HG02678 (cell line): Measurements from ENCODE around the gene RNF145.

Experiments
- ATAC-seq: cut with Tn5 transposase; IDR thresholded peaks from one replicate; pipeline ENCODE4 v1.9.1; 2021; ENCODE audit warnings: mild to moderate bottlenecking, moderate library complexity; ENCODE audit not compliant: unreplicated experiment

Gene RNF145

GRCh38 chr5:159198063-159199036 is 11.0 kb downstream of the RNF145 start:
- ATAC-seq = peak; percentile 97

- no peak for ATAC-seq
Measured at GRCh38 chr5:159195775-159196174, 13.6 kb downstream of the RNF145 start.

- ATAC-seq = no peak
Measured at GRCh38 chr5:159190170-159190569, 19.2 kb downstream of the RNF145 start.

- no peak for ATAC-seq
Measured at GRCh38 chr5:159189310-159189709, 20.0 kb downstream of the RNF145 start.

GRCh38 chr5:159187719-159188118 is 21.6 kb downstream of the RNF145 start:
- no peak for ATAC-seq

GRCh38 chr5:159186319-159186718 is 23.0 kb downstream of the RNF145 start:
- ATAC-seq = no peak

GRCh38 chr5:159185773-159186172 is 23.6 kb downstream of the RNF145 start:
- no peak for ATAC-seq

GRCh38 chr5:159184858-159185381 is 24.4 kb downstream of the RNF145 start:
- ATAC-seq = peak; percentile 60

GRCh38 chr5:159184236-159184635 is 25.1 kb downstream of the RNF145 start:
- no peak for ATAC-seq

GRCh38 chr5:159183247-159183646 is 26.1 kb downstream of the RNF145 start:
- no peak for ATAC-seq

- ATAC-seq = no peak
Measured at GRCh38 chr5:159182691-159183090, 26.7 kb downstream of the RNF145 start.

- no peak for ATAC-seq
Measured at GRCh38 chr5:159181651-159182050, 27.7 kb downstream of the RNF145 start.

- ATAC-seq = peak; percentile 40
Measured at GRCh38 chr5:159181152-159181551, 28.2 kb downstream of the RNF145 start.

- ATAC-seq = no peak
Measured at GRCh38 chr5:159179529-159180305, 29.6 kb downstream of the RNF145 start.

- ATAC-seq = peak; percentile 78
Measured at GRCh38 chr5:159178978-159179377, 30.4 kb downstream of the RNF145 start.

- no peak for ATAC-seq
Measured at GRCh38 chr5:159175547-159175946, 33.8 kb downstream of the RNF145 start.

GRCh38 chr5:159174511-159175168 is 34.7 kb downstream of the RNF145 start:
- ATAC-seq = no peak

GRCh38 chr5:159171274-159171673 is 38.1 kb downstream of the RNF145 start:
- ATAC-seq = no peak

- no peak for ATAC-seq
Measured at GRCh38 chr5:159170021-159170420, 39.3 kb downstream of the RNF145 start.

- no peak for ATAC-seq
Measured at GRCh38 chr5:159166416-159166815, 42.9 kb downstream of the RNF145 start.

- ATAC-seq = no peak
Measured at GRCh38 chr5:159163701-159164046, 45.7 kb downstream of the RNF145 start.
